WTC11 (cell line): ENCODE measurements around the gene SALL4. TPM values are rescaled to one million over a fixed set of nuclear protein-coding genes. Genes with fewer than 3 reads are reported as not detected.
A peak's percentile ranks its signal among the peaks of the same experiment; 100 is the strongest.
"Not testable (repeated sequence)": the region's sequence is repeated elsewhere in the genome, so short reads cannot be mapped to it uniquely, and the experiment has no call there.

ENCODE experiments used
- ATAC-seq: fragments of 200-7000 bp; cut with Tn5 transposase; 2 replicates; pipeline ENCODE4 v1.10.0; 2021; ENCODE audit warnings: mild to moderate bottlenecking, moderate library complexity
- CTCF ChIA-PET: fragments of 300-600 bp; sonication (Branson Sonifier 250); formaldehyde crosslinking; loops from one replicate; lab custom pipeline; 2021; ENCODE audit warnings: antibody characterized with exemption; lab: Charles Lee
- POLR2A ChIA-PET: fragments of 350-600 bp; sonication (Branson Sonifier 250); formaldehyde crosslinking; loops from one replicate; lab custom pipeline; 2021; ENCODE audit warnings: antibody characterized with exemption; lab: Charles Lee
- DNase-seq: peaks from one replicate; pipeline ENCODE4 v3.0.0; 2021; ENCODE audit warnings: low spot score
- H3K27ac Mint-ChIP-seq: 2 replicates; pipeline ENCODE4 v1.8.0; 2021; ENCODE audit warnings: mixed read lengths
- H3K27me3 Mint-ChIP-seq: 2 replicates; pipeline ENCODE4 v1.8.0; 2021; ENCODE audit warnings: low read depth, mild to moderate bottlenecking, moderate library complexity, mixed read lengths
- H3K36me3 Mint-ChIP-seq: 2 replicates; pipeline ENCODE4 v1.8.0; 2021; ENCODE audit warnings: mixed read lengths
- H3K4me1 Mint-ChIP-seq: 2 replicates; pipeline ENCODE4 v1.8.0; 2022; ENCODE audit warnings: mixed read lengths
- H3K4me3 Mint-ChIP-seq: 2 replicates; pipeline ENCODE4 v1.8.0; 2021; ENCODE audit warnings: mild to moderate bottlenecking, moderate library complexity, mixed read lengths
- H3K9me3 Mint-ChIP-seq: 2 replicates; pipeline ENCODE4 v1.8.0; 2021; ENCODE audit warnings: mixed read lengths
- CREM ChIP-seq: sonication (generic); formaldehyde crosslinking; IDR thresholded peaks from 2 replicates; pipeline ENCODE4 v1.8.1; 2022; ENCODE audit warnings: mild to moderate bottlenecking, missing genetic modification reagents, moderate library complexity
- ESRRA ChIP-seq: sonication (generic); formaldehyde crosslinking; IDR thresholded peaks from 2 replicates; pipeline ENCODE4 v1.8.1; 2022; ENCODE audit warnings: mild to moderate bottlenecking, missing genetic modification reagents, borderline replicate concordance
- FOXJ3 ChIP-seq: sonication (generic); formaldehyde crosslinking; IDR thresholded peaks from 2 replicates; pipeline ENCODE4 v1.9.0; 2021; ENCODE audit warnings: missing genetic modification reagents, mild to moderate bottlenecking, borderline replicate concordance
- GTF2I ChIP-seq: fragments of 250-450 bp; sonication (Bioruptor Pico); conservative IDR thresholded peaks from 2 replicates; pipeline ENCODE4 v1.4.0; 2021; ENCODE audit warnings: mild to moderate bottlenecking
- JAZF1 ChIP-seq: fragments of 250-450 bp; sonication (Bioruptor Pico); IDR thresholded peaks from 2 replicates; pipeline ENCODE4 v1.9.0; 2021; ENCODE audit warnings: moderate library complexity, mild to moderate bottlenecking, inconsistent platforms
- NFATC4 ChIP-seq: fragments of 250-450 bp; sonication (Bioruptor Pico); IDR thresholded peaks from 2 replicates; pipeline ENCODE4 v1.9.0; 2021; ENCODE audit warnings: mild to moderate bottlenecking
- OVOL2 ChIP-seq: fragments of 250-450 bp; sonication (Bioruptor Pico); IDR thresholded peaks from 2 replicates; pipeline ENCODE4 v1.9.0; 2021; ENCODE audit warnings: mild to moderate bottlenecking, borderline replicate concordance
- PRRX2 ChIP-seq: fragments of 250-450 bp; sonication (Bioruptor Pico); IDR thresholded peaks from 2 replicates; pipeline ENCODE4 v1.8.0; 2021; ENCODE audit warnings: mild to moderate bottlenecking
- RORB ChIP-seq: fragments of 250-450 bp; sonication (Bioruptor Pico); IDR thresholded peaks from 2 replicates; pipeline ENCODE4 v1.9.0; 2021; ENCODE audit warnings: mild to moderate bottlenecking
- SMAD3 ChIP-seq: sonication (generic); formaldehyde crosslinking; IDR thresholded peaks from 2 replicates; pipeline ENCODE4 v1.8.0; 2022; ENCODE audit warnings: missing genetic modification reagents, mild to moderate bottlenecking, borderline replicate concordance
- SMAD4 ChIP-seq: sonication (generic); formaldehyde crosslinking; IDR thresholded peaks from 2 replicates; pipeline ENCODE4 v1.8.0; 2022; ENCODE audit warnings: mild to moderate bottlenecking, missing genetic modification reagents
- SOX15 ChIP-seq: fragments of 250-450 bp; sonication (Bioruptor Pico); IDR thresholded peaks from 2 replicates; pipeline ENCODE4 v1.9.0; 2021; ENCODE audit warnings: mild to moderate bottlenecking
- TCF7 ChIP-seq: sonication (generic); formaldehyde crosslinking; IDR thresholded peaks from 2 replicates; pipeline ENCODE4 v1.8.0; 2022; ENCODE audit warnings: mild to moderate bottlenecking, low read depth, missing genetic modification reagents, moderate library complexity
- TEAD4 ChIP-seq: sonication (generic); formaldehyde crosslinking; IDR thresholded peaks from 2 replicates; pipeline ENCODE4 v1.8.0; 2022; ENCODE audit warnings: mild to moderate bottlenecking, missing genetic modification reagents
- ZNF138 ChIP-seq: sonication (generic); formaldehyde crosslinking; conservative IDR thresholded peaks from 2 replicates; pipeline ENCODE4 v1.8.1; 2022; ENCODE audit warnings: mild to moderate bottlenecking, moderate library complexity, missing genetic modification reagents
- ZNF396 ChIP-seq: fragments of 250-450 bp; sonication (Bioruptor Pico); IDR thresholded peaks from 2 replicates; pipeline ENCODE4 v1.8.0; 2021; ENCODE audit warnings: mild to moderate bottlenecking, moderate library complexity, borderline replicate concordance
- ZNF425 ChIP-seq: fragments of 250-450 bp; sonication (Bioruptor Pico); conservative IDR thresholded peaks from 2 replicates; pipeline ENCODE4 v1.9.0; 2021; ENCODE audit warnings: mild to moderate bottlenecking
- total RNA-seq: library from RNA; stranded (reverse); gene quantifications from 3 replicates; pipeline ENCODE4 v1.2.3, GENCODE V29; 2021
- TF ChIP-seq, protein P1 (sequence below): sonication (generic); formaldehyde crosslinking; IDR thresholded peaks from 2 replicates; pipeline ENCODE4 v1.8.1; 2022; ENCODE audit warnings: low read depth, missing genetic modification reagents, borderline replicate concordance
- TF ChIP-seq, protein P2 (sequence below): sonication (generic); formaldehyde crosslinking; IDR thresholded peaks from 2 replicates; pipeline ENCODE4 v1.8.1; 2022; ENCODE audit warnings: low read depth, mild to moderate bottlenecking, moderate library complexity, missing genetic modification reagents, borderline replicate concordance
- TF ChIP-seq, protein P3 (sequence below): sonication (generic); formaldehyde crosslinking; IDR thresholded peaks from 2 replicates; pipeline ENCODE4 v1.8.0; 2022; ENCODE audit warnings: mild to moderate bottlenecking, missing genetic modification reagents
- TF ChIP-seq, protein P4 (sequence below): fragments of 250-450 bp; sonication (Bioruptor Pico); IDR thresholded peaks from 2 replicates; pipeline ENCODE4 v1.9.0; 2021; ENCODE audit warnings: mild to moderate bottlenecking

The SALL4 gene
- total RNA-seq, 1 experiment from 2014 or later: 156 TPM

DNA sequence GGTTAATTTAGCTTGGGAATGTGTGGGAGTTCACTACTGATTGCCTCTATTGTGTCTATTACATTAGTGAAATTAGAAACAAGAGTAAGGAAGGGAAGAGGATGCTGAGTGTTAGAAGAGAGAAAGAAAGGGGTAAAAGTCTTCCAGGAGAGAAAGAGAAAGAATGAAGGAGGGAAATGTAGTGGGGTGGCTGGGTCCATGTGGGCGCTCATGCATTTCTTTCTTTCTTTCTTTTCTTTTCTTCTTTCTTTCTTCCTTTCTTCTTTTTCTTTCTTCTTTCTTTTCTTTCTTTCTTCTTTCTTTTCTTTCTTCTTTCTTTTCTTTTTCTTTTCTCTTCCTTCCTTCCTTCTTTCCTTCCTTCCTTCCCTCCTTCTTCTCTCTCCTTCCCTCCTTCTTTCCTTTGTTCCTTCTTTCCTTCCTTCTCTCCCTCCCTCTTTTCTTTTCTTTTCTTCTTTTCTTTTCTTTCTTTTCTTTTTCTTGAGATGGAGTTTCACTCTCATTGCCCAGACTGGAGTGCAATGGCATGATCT, 16.2 kb upstream of the SALL4 start:
- H3K36me3 Mint-ChIP-seq: no peaks in the 10 kb centered on the region
- no peaks in the 10 kb centered on the region for H3K4me1 Mint-ChIP-seq
- no peak overlapping the region for H3K27ac Mint-ChIP-seq
- no peak overlapping the region for H3K4me3 Mint-ChIP-seq
- ChIA-PET POLR2A (no interaction called here), CTCF (no interaction called here)
- no peak for ATAC-seq
- TF ChIP-seq GTF2I: no peak
- TF ChIP-seq, protein P1, sequence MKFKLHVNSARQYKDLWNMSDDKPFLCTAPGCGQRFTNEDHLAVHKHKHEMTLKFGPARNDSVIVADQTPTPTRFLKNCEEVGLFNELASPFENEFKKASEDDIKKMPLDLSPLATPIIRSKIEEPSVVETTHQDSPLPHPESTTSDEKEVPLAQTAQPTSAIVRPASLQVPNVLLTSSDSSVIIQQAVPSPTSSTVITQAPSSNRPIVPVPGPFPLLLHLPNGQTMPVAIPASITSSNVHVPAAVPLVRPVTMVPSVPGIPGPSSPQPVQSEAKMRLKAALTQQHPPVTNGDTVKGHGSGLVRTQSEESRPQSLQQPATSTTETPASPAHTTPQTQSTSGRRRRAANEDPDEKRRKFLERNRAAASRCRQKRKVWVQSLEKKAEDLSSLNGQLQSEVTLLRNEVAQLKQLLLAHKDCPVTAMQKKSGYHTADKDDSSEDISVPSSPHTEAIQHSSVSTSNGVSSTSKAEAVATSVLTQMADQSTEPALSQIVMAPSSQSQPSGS (CRISPR knock-in tag): no peak
- TF ChIP-seq, protein P2, sequence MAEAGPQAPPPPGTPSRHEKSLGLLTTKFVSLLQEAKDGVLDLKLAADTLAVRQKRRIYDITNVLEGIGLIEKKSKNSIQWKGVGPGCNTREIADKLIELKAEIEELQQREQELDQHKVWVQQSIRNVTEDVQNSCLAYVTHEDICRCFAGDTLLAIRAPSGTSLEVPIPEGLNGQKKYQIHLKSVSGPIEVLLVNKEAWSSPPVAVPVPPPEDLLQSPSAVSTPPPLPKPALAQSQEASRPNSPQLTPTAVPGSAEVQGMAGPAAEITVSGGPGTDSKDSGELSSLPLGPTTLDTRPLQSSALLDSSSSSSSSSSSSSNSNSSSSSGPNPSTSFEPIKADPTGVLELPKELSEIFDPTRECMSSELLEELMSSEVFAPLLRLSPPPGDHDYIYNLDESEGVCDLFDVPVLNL: no peak
- TF ChIP-seq SOX15 (CRISPR knock-in tag): no peak
- no peak for TF ChIP-seq ZNF396 (CRISPR knock-in tag)
- TF ChIP-seq FOXJ3 (CRISPR knock-in tag): no peak
- no peak for TF ChIP-seq SMAD4 (CRISPR knock-in tag)
- TF ChIP-seq TEAD4 (CRISPR knock-in tag): no peak
- TF ChIP-seq, all 79 proteins: peak for 0
- Mint-ChIP-seq H3K9me3 (no peaks in the 10 kb centered on the region), H3K27me3 (no peaks in the 10 kb centered on the region; the same call in 1 of the 2 replicates)
- no peak for DNase-seq

GRCh38 chr20:51816856-51817255, 14.5 kb upstream of the SALL4 start:
- POLR2A ChIA-PET, H3K9me3 Mint-ChIP-seq, H3K36me3 Mint-ChIP-seq, H3K4me3 Mint-ChIP-seq, H3K27ac Mint-ChIP-seq, CTCF ChIA-PET, DNase-seq, H3K27me3 Mint-ChIP-seq, ATAC-seq: not testable (repeated sequence)
- H3K4me1 Mint-ChIP-seq: peaks cover 11% of the 10 kb centered on the region

DNA sequence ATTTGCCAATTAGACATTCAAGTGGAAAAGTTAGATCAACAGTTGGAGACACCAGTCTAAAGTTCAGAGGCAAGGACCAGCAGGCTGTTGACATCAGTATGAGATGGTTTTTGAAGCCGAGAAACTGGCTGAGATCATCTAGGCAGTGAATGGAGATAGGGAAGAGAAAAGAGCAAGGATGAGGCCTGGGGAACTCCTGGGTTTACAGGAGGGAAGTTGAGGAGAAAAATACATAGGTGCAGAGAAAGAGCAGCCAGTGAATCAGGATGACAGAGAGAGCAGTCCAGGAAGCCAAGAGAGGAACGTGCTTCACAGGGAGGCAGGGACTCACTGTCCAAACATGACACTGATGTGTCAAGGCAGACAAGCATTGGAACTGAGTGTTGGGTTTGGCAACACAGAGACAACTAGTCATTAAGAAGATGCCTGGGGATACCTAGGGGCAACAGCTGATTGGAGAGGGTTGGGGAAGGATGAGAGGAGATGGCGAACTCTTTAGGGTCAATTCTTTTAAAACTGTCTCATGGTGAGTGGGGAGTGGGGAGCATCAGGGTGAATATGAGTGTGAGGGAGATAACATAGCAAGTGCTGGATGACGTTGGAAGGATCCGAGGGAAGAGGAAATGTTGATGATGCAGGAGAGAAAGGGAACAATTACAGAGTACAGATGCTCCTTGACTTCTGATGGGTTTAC, 13.2 kb upstream of the SALL4 start:
- no peaks in the 10 kb centered on the region for H3K9me3 Mint-ChIP-seq
- H3K4me3 Mint-ChIP-seq: no peak overlapping the region
- ChIA-PET CTCF (no interaction called here), POLR2A (no interaction called here)
- 0 out of 2 replicates have a peak overlapping the region, but pooled peaks have one; percentile 20 for H3K27ac Mint-ChIP-seq
- H3K27me3 Mint-ChIP-seq: no peaks in the 10 kb centered on the region; the same call in none of the 2 replicates
- DNase-seq (no peak), ATAC-seq (no peak)
- H3K36me3 Mint-ChIP-seq: no peaks in the 10 kb centered on the region
- peaks cover 24% of the 10 kb centered on the region for H3K4me1 Mint-ChIP-seq
- no peak for TF ChIP-seq ESRRA (CRISPR knock-in tag)
- TF ChIP-seq SMAD3 (CRISPR knock-in tag): no peak
- TF ChIP-seq ZNF425: no peak
- no peak for TF ChIP-seq CREM (CRISPR knock-in tag)
- TF ChIP-seq RORB (CRISPR knock-in tag): no peak
- TF ChIP-seq, protein P3, sequence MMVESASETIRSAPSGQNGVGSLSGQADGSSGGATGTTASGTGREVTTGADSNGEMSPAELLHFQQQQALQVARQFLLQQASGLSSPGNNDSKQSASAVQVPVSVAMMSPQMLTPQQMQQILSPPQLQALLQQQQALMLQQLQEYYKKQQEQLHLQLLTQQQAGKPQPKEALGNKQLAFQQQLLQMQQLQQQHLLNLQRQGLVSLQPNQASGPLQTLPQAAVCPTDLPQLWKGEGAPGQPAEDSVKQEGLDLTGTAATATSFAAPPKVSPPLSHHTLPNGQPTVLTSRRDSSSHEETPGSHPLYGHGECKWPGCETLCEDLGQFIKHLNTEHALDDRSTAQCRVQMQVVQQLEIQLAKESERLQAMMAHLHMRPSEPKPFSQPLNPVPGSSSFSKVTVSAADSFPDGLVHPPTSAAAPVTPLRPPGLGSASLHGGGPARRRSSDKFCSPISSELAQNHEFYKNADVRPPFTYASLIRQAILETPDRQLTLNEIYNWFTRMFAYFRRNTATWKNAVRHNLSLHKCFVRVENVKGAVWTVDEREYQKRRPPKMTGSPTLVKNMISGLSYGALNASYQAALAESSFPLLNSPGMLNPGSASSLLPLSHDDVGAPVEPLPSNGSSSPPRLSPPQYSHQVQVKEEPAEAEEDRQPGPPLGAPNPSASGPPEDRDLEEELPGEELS: no peak
- no peak for TF ChIP-seq OVOL2 (CRISPR knock-in tag)
- no peak for TF ChIP-seq PRRX2 (CRISPR knock-in tag)
- TF ChIP-seq TCF7 (CRISPR knock-in tag): no peak
- TF ChIP-seq NFATC4: no peak
- TF ChIP-seq JAZF1 (CRISPR knock-in tag): no peak
- TF ChIP-seq ZNF138 (CRISPR knock-in tag): no peak
- TF ChIP-seq, protein P4, sequence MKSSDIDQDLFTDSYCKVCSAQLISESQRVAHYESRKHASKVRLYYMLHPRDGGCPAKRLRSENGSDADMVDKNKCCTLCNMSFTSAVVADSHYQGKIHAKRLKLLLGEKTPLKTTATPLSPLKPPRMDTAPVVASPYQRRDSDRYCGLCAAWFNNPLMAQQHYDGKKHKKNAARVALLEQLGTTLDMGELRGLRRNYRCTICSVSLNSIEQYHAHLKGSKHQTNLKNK (CRISPR knock-in tag): no peak
